ENCODE measurements around the gene MSANTD1.

MSANTD1 gene

GRCh38 chr4:3234171-3235029 is 14.6 kb upstream of the MSANTD1 start:
- DNase-seq, result no peak

GRCh38 chr4:3235030-3235345 is 14.0 kb upstream of the MSANTD1 start:
- DNase-seq, result no peak

- DNase-seq, result no peak
Measured at GRCh38 chr4:3235581-3235980, 13.4 kb upstream of the MSANTD1 start.

GRCh38 chr4:3236326-3236878 is 12.6 kb upstream of the MSANTD1 start:
- no peak for DNase-seq

- DNase-seq, result no peak
Measured at GRCh38 chr4:3237266-3237665, 11.7 kb upstream of the MSANTD1 start.

GRCh38 chr4:3237712-3238560 is 11.0 kb upstream of the MSANTD1 start:
- no peak for DNase-seq

- no peak for DNase-seq
Measured at GRCh38 chr4:3238721-3239120, 10.2 kb upstream of the MSANTD1 start.

- no peak for DNase-seq
Measured at GRCh38 chr4:3239303-3239702, 9.7 kb upstream of the MSANTD1 start.

- no peak for DNase-seq
Measured at GRCh38 chr4:3239998-3240920, 8.7 kb upstream of the MSANTD1 start.

GRCh38 chr4:3240936-3241522 is 7.9 kb upstream of the MSANTD1 start:
- no peak for DNase-seq

GRCh38 chr4:3241898-3242524 is 6.9 kb upstream of the MSANTD1 start:
- no peak for DNase-seq

- DNase-seq, result no peak
Measured at GRCh38 chr4:3243136-3243780, 5.7 kb upstream of the MSANTD1 start.

- no peak for DNase-seq
Measured at GRCh38 chr4:3244002-3244401, 5.0 kb upstream of the MSANTD1 start.

- DNase-seq, result no peak
Measured at GRCh38 chr4:3244747-3245146, 4.2 kb upstream of the MSANTD1 start.

- no peak for DNase-seq
Measured at GRCh38 chr4:3245676-3246075, 3.3 kb upstream of the MSANTD1 start.

- no peak for DNase-seq
Measured at GRCh38 chr4:3246458-3247398, 2.2 kb upstream of the MSANTD1 start.

- DNase-seq, result no peak
Measured at GRCh38 chr4:3247399-3248177, 1.4 kb upstream of the MSANTD1 start.

GRCh38 chr4:3248178-3248480 is 830 bp upstream of the MSANTD1 start:
- DNase-seq, result no peak

- DNase-seq, result no peak
Measured at GRCh38 chr4:3249711-3250437, 915 bp downstream of the MSANTD1 start.

Data from bone marrow (tissue), 2 donors.